ENCODE measurements around the gene TRIM27.

Gene TRIM27

GRCh38 chr6:28906669-28907068 lies 17.1 kb downstream of the TRIM27 start:
- in situ Hi-C loops (cut with HindIII; ENCODE audit: low sequenced_read_pairs): loop anchor here (5.0 kb wide), 1 partner anchor 44 kb away; no protein-coding TSS in a partner anchor
- no peak overlapping the region for H3K4me3 ChIP-seq (ENCODE audit: low read depth, low read length)
- no peak for DNase-seq (ENCODE audit: low read depth)
- TF ChIP-seq CTCF (IDR thresholded peaks at IDR 0.05; ENCODE audit: low read depth, low read length, missing control alignments): no peak

- H3K4me3 ChIP-seq (ENCODE audit: low read depth, low read length): no peak overlapping the region
- in situ Hi-C loops (cut with HindIII; ENCODE audit: low sequenced_read_pairs): no loop called here
- no peak for DNase-seq (ENCODE audit: low read depth)
- TF ChIP-seq CTCF (IDR thresholded peaks at IDR 0.05; ENCODE audit: low read depth, low read length, missing control alignments): no peak
These were observed 20.1 kb downstream of the TRIM27 start for GRCh38 chr6:28903686-28904085.

- no peak for DNase-seq (ENCODE audit: low read depth)
- in situ Hi-C loops (cut with HindIII; ENCODE audit: low sequenced_read_pairs): no loop called here
- TF ChIP-seq CTCF (IDR thresholded peaks at IDR 0.05; ENCODE audit: low read depth, low read length, missing control alignments): no peak
- no peak overlapping the region for H3K4me3 ChIP-seq (ENCODE audit: low read depth, low read length)
These were observed 22.0 kb downstream of the TRIM27 start for GRCh38 chr6:28901831-28902230.

- in situ Hi-C loops (cut with HindIII; ENCODE audit: low sequenced_read_pairs): no loop called here
- no peak for DNase-seq (ENCODE audit: low read depth)
- no peak overlapping the region for H3K4me3 ChIP-seq (ENCODE audit: low read depth, low read length)
- TF ChIP-seq CTCF (IDR thresholded peaks at IDR 0.05; ENCODE audit: low read depth, low read length, missing control alignments): no peak
These were observed 23.1 kb downstream of the TRIM27 start for GRCh38 chr6:28900577-28901256.

- H3K4me3 ChIP-seq (ENCODE audit: low read depth, low read length): no peak overlapping the region
- in situ Hi-C loops (cut with HindIII; ENCODE audit: low sequenced_read_pairs): loop anchor here (10.0 kb wide), 1 partner anchor 106 kb away; the partner anchor contains the start of gene ZNF311
- no peak for TF ChIP-seq CTCF (IDR thresholded peaks at IDR 0.05; ENCODE audit: low read depth, low read length, missing control alignments)
- DNase-seq (ENCODE audit: low read depth): no peak
These were observed 25.1 kb downstream of the TRIM27 start for GRCh38 chr6:28898710-28898965.

GRCh38 chr6:28897369-28897745 lies 26.4 kb downstream of the TRIM27 start:
- DNase-seq (ENCODE audit: low read depth): no peak
- no peak for TF ChIP-seq CTCF (IDR thresholded peaks at IDR 0.05; ENCODE audit: low read depth, low read length, missing control alignments)
- peak overlapping the region; percentile 74 for H3K4me3 ChIP-seq (ENCODE audit: low read depth, low read length)
- in situ Hi-C loops (cut with HindIII; ENCODE audit: low sequenced_read_pairs): loop anchor here (10.0 kb wide), 1 partner anchor 107 kb away; the partner anchor contains the start of gene ZNF311

All from astrocyte of the cerebellum (primary cell).